GM18508 (cell line): ENCODE data around the gene WFIKKN2.
"Not testable (repeated sequence)": the region's sequence is repeated elsewhere in the genome, so short reads cannot be mapped to it uniquely, and the experiment has no call there.

Experiments
- ATAC-seq: cut with Tn5 transposase; IDR thresholded peaks from one replicate; pipeline ENCODE4 v1.9.1; 2021; ENCODE audit warnings: moderate number of reproducible peaks; ENCODE audit not compliant: insufficient read depth, unreplicated experiment

The WFIKKN2 gene

GRCh38 chr17:50868602-50869001, 33.2 kb downstream of the WFIKKN2 start:
- ATAC-seq, result no peak

DNA sequence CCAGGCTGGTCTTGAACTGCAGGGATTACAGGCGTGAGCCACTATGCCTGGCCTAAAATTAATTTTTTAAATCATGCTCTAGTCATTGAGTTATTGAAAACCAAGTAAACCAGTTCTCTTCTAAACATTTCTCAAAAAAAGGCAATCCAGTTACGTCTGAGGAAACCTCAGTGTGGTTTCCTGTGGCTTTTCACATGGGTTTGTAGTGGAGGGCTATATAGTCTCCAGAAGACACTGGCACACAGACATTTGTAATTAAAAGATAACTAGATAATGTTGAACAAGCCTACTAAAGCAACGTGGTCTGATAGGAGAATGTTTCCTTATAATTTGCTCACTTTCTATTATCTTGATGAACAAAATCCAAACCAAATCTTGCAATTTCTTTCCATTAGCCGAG, 36.0 kb downstream of the WFIKKN2 start:
- ATAC-seq, result no peak

DNA sequence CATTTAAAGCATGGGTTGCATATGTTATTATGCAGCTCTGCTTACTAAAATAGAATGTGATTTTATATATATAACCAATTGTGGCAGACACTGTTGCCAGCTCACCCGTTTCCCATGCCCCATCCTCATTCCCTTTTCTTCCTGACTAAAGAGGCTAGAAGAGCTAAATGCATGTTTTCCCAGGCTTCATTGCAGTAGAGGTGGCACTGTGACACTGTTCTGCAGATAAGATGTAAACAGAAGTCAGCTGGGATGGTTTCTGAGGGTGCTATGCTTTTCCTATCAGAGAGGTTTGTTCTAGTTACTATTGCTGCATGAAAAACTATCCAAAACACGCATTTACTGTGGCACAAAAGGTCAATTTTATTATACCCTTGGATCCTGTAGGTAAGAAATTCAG, 36.5 kb downstream of the WFIKKN2 start:
- ATAC-seq, result no peak

- ATAC-seq, result no peak
Measured at GRCh38 chr17:50872710-50873424, 37.5 kb downstream of the WFIKKN2 start.

DNA sequence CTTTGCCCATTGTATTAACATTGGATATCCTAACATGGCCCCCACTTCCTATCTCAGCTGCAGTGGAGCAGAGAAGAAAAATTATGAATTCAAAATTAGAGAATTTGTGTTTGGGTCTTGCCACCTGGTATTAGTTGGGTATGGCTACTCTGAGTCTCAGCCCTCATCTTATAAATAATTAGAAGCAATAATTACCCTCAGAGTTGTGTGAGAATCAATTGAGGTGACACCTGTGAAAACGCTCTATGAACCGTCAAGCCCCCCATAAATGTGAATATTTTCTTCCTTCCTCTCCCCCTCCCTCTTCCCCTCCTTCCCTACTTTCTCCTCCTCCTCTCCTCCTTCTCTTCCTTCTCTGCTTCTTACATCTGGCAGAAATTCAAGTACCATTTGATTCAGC, 39.7 kb downstream of the WFIKKN2 start:
- no peak for ATAC-seq

- not testable (repeated sequence) for ATAC-seq
Measured at GRCh38 chr17:50877042-50877441, 41.7 kb downstream of the WFIKKN2 start.

GRCh38 chr17:50877838-50878237, 42.5 kb downstream of the WFIKKN2 start:
- no peak for ATAC-seq

DNA sequence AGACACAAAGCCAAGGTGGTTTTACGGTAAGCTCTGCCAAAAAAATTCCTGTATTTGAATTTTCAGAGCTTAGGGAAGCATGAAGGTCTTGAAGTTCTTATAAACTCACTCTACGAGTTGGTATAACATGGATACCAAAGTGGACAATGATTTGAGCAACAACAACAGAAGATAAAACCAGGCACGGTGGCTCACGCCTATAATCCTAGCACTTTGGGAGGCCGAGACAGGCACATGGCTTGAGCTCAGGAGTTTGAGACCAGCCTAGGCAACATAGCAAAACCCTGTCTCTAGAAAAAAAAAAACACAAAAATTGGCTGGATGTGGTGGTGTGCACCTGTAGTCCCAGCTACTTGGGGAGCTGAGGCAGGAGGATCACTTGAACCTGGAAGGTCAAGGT, 43.7 kb downstream of the WFIKKN2 start:
- ATAC-seq, result no peak

DNA sequence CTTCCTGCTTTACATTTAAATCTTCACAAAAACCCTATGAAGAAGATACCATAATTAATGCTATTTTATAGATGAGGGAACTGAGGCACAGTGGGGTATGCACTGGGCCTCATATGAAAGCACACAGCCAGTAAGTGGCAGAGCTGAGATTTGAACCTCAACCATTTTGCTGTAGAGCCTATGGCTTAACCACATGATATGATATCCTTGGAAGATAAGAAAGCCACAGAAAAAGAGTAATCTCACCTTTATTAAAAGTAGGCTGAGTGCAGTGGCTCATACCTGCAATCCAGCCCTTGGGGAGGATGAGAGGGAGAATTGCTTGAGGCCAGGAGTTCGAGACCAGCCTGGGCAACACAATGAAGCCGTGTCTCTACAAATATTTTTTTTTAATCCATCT, 45.8 kb downstream of the WFIKKN2 start:
- ATAC-seq, result no peak

GRCh38 chr17:50882851-50883250, 47.5 kb downstream of the WFIKKN2 start:
- ATAC-seq, result no peak

GRCh38 chr17:50883850-50884438, 48.6 kb downstream of the WFIKKN2 start:
- ATAC-seq, result no peak

DNA sequence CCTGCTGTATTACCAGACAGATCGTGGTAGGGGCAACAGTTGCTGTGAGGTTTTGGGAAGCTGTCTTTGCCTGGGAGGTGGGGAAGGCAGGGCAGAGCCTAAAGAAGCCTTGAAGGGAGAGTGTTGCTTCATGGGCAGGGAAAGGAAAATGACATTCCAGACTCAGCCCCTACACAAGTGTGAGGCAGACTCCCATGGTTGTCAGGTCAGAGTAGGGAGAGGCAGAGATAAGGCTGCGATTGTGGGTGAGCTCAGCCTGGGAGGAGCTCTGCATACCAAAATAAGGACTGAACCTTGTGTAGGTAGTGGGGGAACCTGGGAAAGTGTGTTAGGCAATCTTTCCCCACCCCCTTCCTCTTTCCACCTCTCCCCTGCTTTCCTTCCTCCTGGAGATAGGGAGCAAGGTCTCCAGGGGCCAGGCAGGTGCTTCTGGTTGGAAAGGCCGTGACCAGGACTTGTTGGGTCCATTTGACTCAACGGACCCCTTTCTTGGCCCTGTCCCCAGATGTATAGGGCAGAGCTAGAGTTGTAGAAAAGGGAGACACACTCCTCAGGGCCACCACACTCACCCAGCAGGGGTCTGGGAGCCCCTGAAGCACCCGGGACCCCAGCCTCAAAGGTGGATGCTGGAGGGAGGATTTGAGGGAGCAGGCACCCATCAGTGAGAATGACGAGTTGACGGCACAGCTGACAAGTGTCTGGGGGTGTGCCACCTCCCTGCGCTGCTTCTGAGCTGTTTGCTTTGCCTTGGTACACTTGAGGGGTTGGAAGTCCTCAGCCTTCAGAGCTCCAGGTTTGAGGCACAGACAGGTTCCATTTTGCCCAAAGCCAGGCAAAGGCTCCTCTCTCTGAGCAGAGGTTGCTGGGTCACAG, 49.3 kb downstream of the WFIKKN2 start:
- no peak for ATAC-seq

- no peak for ATAC-seq
Measured at GRCh38 chr17:50887705-50888245, 52.4 kb downstream of the WFIKKN2 start.

DNA sequence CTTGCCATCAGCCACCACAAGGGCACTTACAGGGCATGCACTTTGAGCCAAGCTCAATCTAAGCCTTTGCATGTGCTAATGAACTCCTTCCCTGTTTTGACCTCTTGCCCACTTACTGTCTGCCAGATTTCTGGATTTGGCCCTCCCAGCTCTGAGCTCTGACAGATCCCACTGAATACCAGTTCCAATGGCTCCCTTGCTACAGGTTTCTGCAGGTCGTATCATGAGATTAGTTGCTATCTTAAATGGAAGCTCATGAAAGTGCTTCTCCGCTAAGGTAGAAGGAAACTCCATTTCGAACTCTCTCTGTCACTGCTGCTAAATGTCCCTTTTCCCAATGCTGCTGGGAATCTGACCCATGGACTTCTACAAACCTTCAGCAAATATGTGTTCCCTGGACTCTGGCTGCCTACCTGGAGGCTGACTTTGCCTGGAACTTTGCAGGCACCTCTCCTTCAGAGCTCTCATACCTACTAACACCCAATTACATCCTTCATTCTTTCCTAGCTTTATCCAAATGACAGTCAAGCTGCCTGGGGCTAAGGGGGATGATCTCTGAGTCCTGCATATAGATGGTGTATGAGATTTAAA, 54.2 kb downstream of the WFIKKN2 start:
- ATAC-seq, result no peak

- no peak for ATAC-seq
Measured at GRCh38 chr17:50890675-50891516, 55.5 kb downstream of the WFIKKN2 start.

DNA sequence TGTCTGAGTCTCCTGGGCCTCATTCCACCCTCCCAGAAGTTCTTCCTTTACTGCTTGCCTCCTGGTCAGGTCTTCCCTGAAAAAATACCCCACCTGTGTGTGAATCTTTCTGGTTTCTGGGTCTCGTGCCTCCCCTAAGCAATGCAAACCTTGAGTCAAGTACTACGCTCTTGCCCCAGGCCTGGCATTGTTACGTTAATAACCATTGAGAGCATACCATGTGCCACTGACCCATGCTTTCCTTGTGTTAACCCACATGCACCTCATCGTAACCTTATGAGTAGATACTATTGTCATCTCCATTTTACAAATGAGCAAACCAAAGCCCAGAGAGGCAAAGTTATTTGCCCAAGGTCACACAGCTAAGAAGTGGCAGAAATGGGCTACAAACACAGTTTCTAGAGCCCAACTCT, 56.2 kb downstream of the WFIKKN2 start:
- ATAC-seq, result no peak
